Uterus (tissue), 2 donors: ENCODE results near the gene NDST4.

ENCODE experiments used
- CTCF ChIP-seq, 4 experiments: fragments of 200-600 bp in 2 of 4; fragments of 450-650 bp in 2 of 4; sonication (generic) in 2 of 4; IDR thresholded peaks; one replicate each; pipeline ENCODE4 v1.5.1; 2016 to 2019; ENCODE audit warnings: antibody characterized with exemption in 4 of 4, mild to moderate bottlenecking in 2 of 4, moderate library complexity in 1 of 4
- POLR2A ChIP-seq, 2 donors: fragments of 450-650 bp; IDR thresholded peaks; one replicate each; pipeline ENCODE4 v1.6.1; 2016; ENCODE audit warnings: antibody characterized with exemption in 2 of 2, mild to moderate bottlenecking in 1 of 2, moderate library complexity in 1 of 2

GRCh38 chr4:114811564-114812301 is 301.7 kb downstream of the NDST4 start:
- TF ChIP-seq CTCF (IDR thresholded peaks at IDR 0.05): no peak
- TF ChIP-seq POLR2A (IDR thresholded peaks at IDR 0.05): no peak
